ENCODE data around the gene IGLL5.

DNA sequence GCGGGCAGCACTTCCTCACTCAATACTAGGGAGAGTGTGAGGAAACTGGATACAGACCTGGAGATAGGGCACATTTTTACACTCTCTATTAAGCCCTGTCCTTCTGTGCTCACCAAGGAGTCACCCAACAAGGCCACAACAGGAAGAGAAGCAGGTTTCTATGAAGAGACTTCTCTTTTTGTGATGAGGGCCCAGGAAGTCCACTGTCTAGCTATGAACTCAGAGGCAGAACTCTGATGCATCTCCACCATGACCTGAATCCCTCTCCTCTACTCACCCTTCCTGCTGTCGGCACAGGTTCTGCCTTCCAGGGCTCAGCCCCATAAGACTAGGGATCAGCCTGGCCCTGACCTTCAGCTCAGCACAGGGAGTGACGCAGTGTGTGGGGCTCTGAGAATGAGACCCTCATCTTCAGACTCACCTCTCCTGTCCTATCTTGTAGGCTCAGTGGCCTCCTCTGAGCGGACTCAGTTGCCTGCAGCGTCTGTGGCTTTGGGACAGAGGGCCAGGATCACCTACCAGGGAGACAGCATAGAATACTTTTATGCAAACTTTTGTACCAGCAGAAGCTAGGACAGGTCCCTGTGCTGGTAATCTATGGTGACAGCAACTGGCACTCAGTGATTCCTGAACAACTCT lies 49.3 kb upstream of the IGLL5 start:
- TF ChIP-seq POLR2AphosphoS5 (IDR thresholded peaks at IDR 0.05; ENCODE audit: insufficient read depth, low read depth, low read length) (no peak), POLR2A (IDR thresholded peaks at IDR 0.05; ENCODE audit: low read depth, low read length) (no peak), FOS (IDR thresholded peaks at IDR 0.05; ENCODE audit: borderline replicate concordance, insufficient read depth, low read length) (no peak), EZH2 (IDR thresholded peaks at IDR 0.05; ENCODE audit: borderline replicate concordance, low read depth, low read length, severe bottlenecking) (no peak), GATA2 (IDR thresholded peaks at IDR 0.05; ENCODE audit: insufficient read depth, insufficient read length, low read depth, low read length) (no peak), MYC (IDR thresholded peaks at IDR 0.05; ENCODE audit: low read depth, low read length) (no peak)
- TF ChIP-seq, protein P1, sequence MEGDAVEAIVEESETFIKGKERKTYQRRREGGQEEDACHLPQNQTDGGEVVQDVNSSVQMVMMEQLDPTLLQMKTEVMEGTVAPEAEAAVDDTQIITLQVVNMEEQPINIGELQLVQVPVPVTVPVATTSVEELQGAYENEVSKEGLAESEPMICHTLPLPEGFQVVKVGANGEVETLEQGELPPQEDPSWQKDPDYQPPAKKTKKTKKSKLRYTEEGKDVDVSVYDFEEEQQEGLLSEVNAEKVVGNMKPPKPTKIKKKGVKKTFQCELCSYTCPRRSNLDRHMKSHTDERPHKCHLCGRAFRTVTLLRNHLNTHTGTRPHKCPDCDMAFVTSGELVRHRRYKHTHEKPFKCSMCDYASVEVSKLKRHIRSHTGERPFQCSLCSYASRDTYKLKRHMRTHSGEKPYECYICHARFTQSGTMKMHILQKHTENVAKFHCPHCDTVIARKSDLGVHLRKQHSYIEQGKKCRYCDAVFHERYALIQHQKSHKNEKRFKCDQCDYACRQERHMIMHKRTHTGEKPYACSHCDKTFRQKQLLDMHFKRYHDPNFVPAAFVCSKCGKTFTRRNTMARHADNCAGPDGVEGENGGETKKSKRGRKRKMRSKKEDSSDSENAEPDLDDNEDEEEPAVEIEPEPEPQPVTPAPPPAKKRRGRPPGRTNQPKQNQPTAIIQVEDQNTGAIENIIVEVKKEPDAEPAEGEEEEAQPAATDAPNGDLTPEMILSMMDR (IDR thresholded peaks at IDR 0.05; ENCODE audit: extremely low read depth in 1 of 2, insufficient read depth in 1 of 2, low read depth in 1 of 2, low read length in 2 of 2) = no peak

Data from endothelial cell of umbilical vein (primary cell).